Adrenal gland (tissue), 12 donors: Measurements from ENCODE around the gene STMN1. TPM values are rescaled to one million over a fixed set of nuclear protein-coding genes. Genes with fewer than 3 reads are reported as not detected.

Source experiments
- DNase-seq, 7 donors: peaks; one replicate each; pipeline ENCODE4 v3.0.0-alpha.2; 2019 to 2020
- H3K27ac ChIP-seq, 5 donors: fragments of 200-600 bp; sonication (generic) in 4 of 5; 1 replicate in 3 of 5; 2 replicates in 2 of 5; pipeline versions ENCODE4 v1.5.1 to v1.8.0; 2016 to 2020; ENCODE audit warnings: mild to moderate bottlenecking in 1 of 5
- H3K27me3 ChIP-seq: fragments of 200-600 bp; 2 replicates; pipeline ENCODE4 v1.8.0; 2021
- H3K36me3 ChIP-seq, 2 donors: fragments of 200-600 bp; replicated peaks in 1 of 2; 1 replicate in 1 of 2; 2 replicates in 1 of 2; pipeline versions ENCODE4 v1.5.1 to v1.8.0; 2018 to 2022
- H3K4me1 ChIP-seq, 2 donors: fragments of 200-600 bp; replicated peaks in 1 of 2; 1 replicate in 1 of 2; 2 replicates in 1 of 2; pipeline versions ENCODE4 v1.5.1 to v1.8.0; 2018 to 2021
- H3K4me3 ChIP-seq, 4 donors: fragments of 200-600 bp; sonication (generic) in 3 of 4; one replicate each; pipeline ENCODE4 v1.5.1; 2016 to 2018
- H3K9me3 ChIP-seq, 3 donors: fragments of 200-600 bp; sonication (generic) in 1 of 3; replicated peaks in 1 of 3; 1 replicate in 2 of 3; 2 replicates in 1 of 3; pipeline versions ENCODE4 v1.5.1 to v1.8.0; 2016 to 2021
- CTCF ChIP-seq, 6 experiments: fragments of 450-650 bp in 4 of 6; fragments of 200-600 bp in 2 of 6; sonication (generic) in 1 of 6; IDR thresholded peaks; 1 replicate in 5 of 6; 2 replicates in 1 of 6; pipeline versions ENCODE4 v1.5.1 to v1.8.0; 2016 to 2021; ENCODE audit warnings: antibody characterized with exemption in 6 of 6, mild to moderate bottlenecking in 2 of 6, moderate library complexity in 1 of 6
- POLR2A ChIP-seq, 2 donors: fragments of 450-650 bp; IDR thresholded peaks; one replicate each; pipeline ENCODE4 v1.6.1; 2017; ENCODE audit warnings: antibody characterized with exemption in 2 of 2, mild to moderate bottlenecking in 2 of 2, moderate library complexity in 1 of 2
- WGBS, 4 donors: extraction: QIAGEN DNeasy Blood & Tissue Kit in 2 of 4; methylation state at CpG; one replicate each; pipeline versions ENCODE4 v1.1.5 to v1.1.7; 2013 to 2017; 5-methylcytosine and 5-hydroxymethylcytosine counted together
- intact Hi-C, 2 donors: fragments of 100-400 bp; cut with DNase I; formaldehyde crosslinking; loops; one replicate each; pipeline versions ENCODE4 v1.14.1 to v1.15.0; 2022 to 2023
- polyA plus RNA-seq, 3 donors: library from polyadenylated mRNA; stranded (reverse); fragments of 200-250 nt in 2 of 3; fragments of 350-450 nt in 1 of 3; fragmentation: Illumina TruSeq in 1 of 3; extraction: RNeasy Lipid Tissue Mini Kit (QIAGEN cat#74804) in 1 of 3; gene quantifications; one replicate each; pipeline ENCODE4 v1.2.3, GENCODE V29; 2013 to 2014
- total RNA-seq, 9 donors: library from RNA; depleted of rRNA in 4 of 9; stranded (reverse); fragments of >200 nt in 4 of 9; fragments of 120-200 nt in 1 of 9; fragmentation: NEBNext Ultra II Directional in 1 of 9; extraction: Animal tissue kit (Norgen Biotek cat#: 25700) in 1 of 9; gene quantifications; one replicate each; pipeline versions ENCODE4 v1.1.0 to v1.2.4, GENCODE V29; 2013 to 2023
- donor health status: healthy with polysubstance abuse.
- donor health status: Bipolar disorder and iron deficiency.
- donor health status: DM: yes; HTN: yes; CAD: no.
- donor health status: DM: no; HTN: no; CAD: no.
- donor health status: DM: no; HTN: no; CAD: no.
- donor health status: DM: yes; HTN: yes; CAD: no.

STMN1 gene
- total and polyA plus RNA-seq, 12 donors = 7.9 to 242 (median 28.0) TPM

- DNase-seq = no peak
- intact Hi-C loops = no loop called here
- peaks cover 0 to 12% of the 10 kb centered on the region in 2 donors for H3K36me3 ChIP-seq
- WGBS, 4 donors = 93 to 97% (median 96%) methylated on average over 5 of the region's 5 CpGs
- no peak overlapping the region for H3K4me3 ChIP-seq
- H3K27me3 ChIP-seq = no peaks in the 10 kb centered on the region
- no peak overlapping the region for H3K27ac ChIP-seq
- H3K9me3 ChIP-seq = no peaks in the 10 kb centered on the region
- H3K4me1 ChIP-seq = peaks cover 7 to 14% of the 10 kb centered on the region in 2 donors
- TF ChIP-seq CTCF (IDR thresholded peaks at IDR 0.05) (no peak), POLR2A (IDR thresholded peaks at IDR 0.05) (no peak)
These were observed 6.0 kb downstream of the STMN1 start for GRCh38 chr1:25900219-25900618.

DNA sequence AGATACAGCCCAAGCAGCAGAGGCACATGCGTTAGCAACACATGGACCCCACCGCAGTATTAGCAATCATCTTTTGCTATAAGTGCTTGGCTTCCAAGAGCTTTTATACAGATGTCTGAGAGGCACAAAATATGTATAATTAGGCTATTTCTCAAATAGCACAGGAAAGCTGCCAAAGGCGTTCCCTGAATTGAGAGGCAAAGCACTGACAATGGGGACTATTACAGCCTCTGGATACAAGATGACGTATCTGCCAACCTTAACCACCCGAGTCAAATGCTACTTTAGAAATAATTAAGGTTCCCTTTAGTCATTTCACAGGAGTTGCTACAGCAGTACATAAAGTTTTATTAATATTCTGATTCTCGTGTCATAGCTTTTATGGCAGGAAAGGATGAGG is 6.4 kb downstream of the STMN1 start:
- H3K27me3 ChIP-seq = no peaks in the 10 kb centered on the region
- intact Hi-C loops = loop anchor here in 1 of 2 donors (5.0 kb wide), 1 partner anchor 98 kb away; the partner anchor contains the start of gene PAFAH2
- DNase-seq = no peak
- no peak overlapping the region for H3K4me3 ChIP-seq
- no peak overlapping the region for H3K27ac ChIP-seq
- H3K36me3 ChIP-seq = peaks cover 0 to 12% of the 10 kb centered on the region in 2 donors
- TF ChIP-seq CTCF (IDR thresholded peaks at IDR 0.05) = no peak
- TF ChIP-seq POLR2A (IDR thresholded peaks at IDR 0.05) = no peak
- peaks cover 5 to 14% of the 10 kb centered on the region in 2 donors for H3K4me1 ChIP-seq
- no peaks in the 10 kb centered on the region for H3K9me3 ChIP-seq
- 92 to 96% (median 93%) methylated on average over 6 of the region's 6 CpGs for WGBS, 4 donors

- intact Hi-C loops = loop anchor here in 1 of 2 donors (5.0 kb wide), 1 partner anchor 99 kb away; the partner anchor contains the start of gene PAFAH2
- Histone ChIP-seq H3K9me3 (no peaks in the 10 kb centered on the region), H3K4me3 (no peak overlapping the region), H3K27me3 (no peaks in the 10 kb centered on the region), H3K27ac (no peak overlapping the region), H3K36me3 (peaks cover 0 to 12% of the 10 kb centered on the region in 2 donors), H3K4me1 (peaks cover 0 to 8% of the 10 kb centered on the region in 2 donors)
- 90 to 95% (median 92%) methylated on average over 11 of the region's 11 CpGs for WGBS, 4 donors
- DNase-seq = no peak
- TF ChIP-seq CTCF (IDR thresholded peaks at IDR 0.05) = no peak
- TF ChIP-seq POLR2A (IDR thresholded peaks at IDR 0.05) = no peak
These were observed 7.8 kb downstream of the STMN1 start for GRCh38 chr1:25898223-25899015.

DNA sequence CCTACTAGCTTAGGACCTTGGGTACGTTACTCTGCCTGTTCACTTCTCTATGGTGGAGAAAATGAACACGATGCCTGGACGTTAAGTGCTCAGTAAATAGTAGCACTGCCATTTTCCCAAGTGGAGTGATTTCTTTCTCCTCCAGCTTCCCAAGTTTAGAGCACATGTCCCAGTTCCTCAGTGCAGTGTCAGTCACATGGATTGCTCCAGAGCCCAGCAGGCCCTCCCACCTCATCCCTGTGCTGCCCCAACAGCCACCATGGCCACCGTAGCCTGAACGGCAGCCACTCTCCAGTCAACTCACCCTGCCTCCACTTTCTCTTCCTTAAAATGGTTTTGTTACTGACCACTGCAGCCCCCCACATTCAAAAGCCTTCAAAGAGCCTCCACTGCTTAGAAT is 8.5 kb downstream of the STMN1 start:
- Histone ChIP-seq H3K4me1 (peaks cover 0 to 8% of the 10 kb centered on the region in 2 donors), H3K9me3 (no peaks in the 10 kb centered on the region), H3K36me3 (peaks cover 0 to 12% of the 10 kb centered on the region in 2 donors), H3K4me3 (no peak overlapping the region), H3K27ac (no peak overlapping the region), H3K27me3 (no peaks in the 10 kb centered on the region)
- DNase-seq = no peak
- intact Hi-C loops = loop anchor here in 1 of 2 donors (5.0 kb wide), 1 partner anchor 100 kb away; the partner anchor contains the start of gene PAFAH2
- 89 to 97% (median 93%) methylated on average over 5 of the region's 5 CpGs for WGBS, 4 donors
- TF ChIP-seq POLR2A (IDR thresholded peaks at IDR 0.05) (no peak), CTCF (IDR thresholded peaks at IDR 0.05) (no peak)
